SJCRH30 (cell line): ENCODE results near the gene ADGRB3. TPM values are rescaled to one million over a fixed set of nuclear protein-coding genes. Genes with fewer than 3 reads are reported as not detected.

Experiments used
- DNase-seq, 2 experiments: peaks; one replicate each; pipeline ENCODE4 v3.0.0-alpha.2; 2015 to 2020
- H3K27ac ChIP-seq: fragments of 250-450 bp; sonication (Bioruptor Pico); 2 replicates; pipeline ENCODE4 v1.5.1; 2020; ENCODE audit warnings: mild to moderate bottlenecking, moderate library complexity
- H3K27me3 ChIP-seq: fragments of 250-450 bp; sonication (Bioruptor Pico); 2 replicates; pipeline ENCODE4 v1.5.1; 2020; ENCODE audit warnings: mild to moderate bottlenecking, moderate library complexity
- H3K36me3 ChIP-seq: fragments of 250-450 bp; sonication (Bioruptor Pico); 2 replicates; pipeline ENCODE4 v1.5.1; 2020; ENCODE audit warnings: mild to moderate bottlenecking, moderate library complexity
- H3K4me1 ChIP-seq: fragments of 250-450 bp; sonication (Bioruptor Pico); 2 replicates; pipeline ENCODE4 v1.5.1; 2020; ENCODE audit warnings: mild to moderate bottlenecking, moderate library complexity
- H3K4me3 ChIP-seq: fragments of 250-450 bp; sonication (Bioruptor Pico); 2 replicates; pipeline ENCODE4 v1.5.1; 2020; ENCODE audit warnings: mild to moderate bottlenecking, moderate library complexity
- H3K9me3 ChIP-seq: fragments of 250-450 bp; sonication (Bioruptor Pico); replicated peaks from 2 replicates; pipeline ENCODE4 v1.5.1; 2020; ENCODE audit warnings: mild to moderate bottlenecking, moderate library complexity
- total RNA-seq: library from RNA; depleted of rRNA; stranded (reverse); fragments of >200 nt; shearing (Covaris generic); gene quantifications from 2 replicates; pipeline ENCODE4 v1.2.3, GENCODE V29; 2014

Gene ADGRB3
- total RNA-seq, 1 experiment from 2014 or later, result 8.7 TPM

- no peaks in the 10 kb centered on the region for H3K27me3 ChIP-seq
- no peak overlapping the region for H3K4me3 ChIP-seq
- no peaks in the 10 kb centered on the region for H3K36me3 ChIP-seq
- no peak overlapping the region for H3K27ac ChIP-seq
- no peak for DNase-seq
- H3K4me1 ChIP-seq, result no peaks in the 10 kb centered on the region
- no peaks in the 10 kb centered on the region for H3K9me3 ChIP-seq
Measured at GRCh38 chr6:68704485-68704884, 69.4 kb downstream of the ADGRB3 start.

- no peaks in the 10 kb centered on the region for H3K36me3 ChIP-seq
- DNase-seq, result no peak
- no peaks in the 10 kb centered on the region for H3K9me3 ChIP-seq
- no peak overlapping the region for H3K27ac ChIP-seq
- H3K27me3 ChIP-seq, result no peaks in the 10 kb centered on the region
- H3K4me1 ChIP-seq, result no peaks in the 10 kb centered on the region
- no peak overlapping the region for H3K4me3 ChIP-seq
Measured at GRCh38 chr6:68709091-68709490, 74.0 kb downstream of the ADGRB3 start.

- Histone ChIP-seq H3K4me3 (no peak overlapping the region), H3K9me3 (no peaks in the 10 kb centered on the region), H3K27ac (no peak overlapping the region), H3K36me3 (no peaks in the 10 kb centered on the region), H3K27me3 (no peaks in the 10 kb centered on the region), H3K4me1 (no peaks in the 10 kb centered on the region)
- no peak for DNase-seq
Measured at GRCh38 chr6:68709882-68710281, 74.8 kb downstream of the ADGRB3 start.

GRCh38 chr6:68710496-68710895 is 75.4 kb downstream of the ADGRB3 start:
- no peak for DNase-seq
- Histone ChIP-seq H3K4me1 (no peaks in the 10 kb centered on the region), H3K4me3 (no peak overlapping the region), H3K36me3 (no peaks in the 10 kb centered on the region), H3K27ac (no peak overlapping the region), H3K27me3 (no peaks in the 10 kb centered on the region), H3K9me3 (no peaks in the 10 kb centered on the region)

GRCh38 chr6:68710916-68711315 is 75.8 kb downstream of the ADGRB3 start:
- H3K4me1 ChIP-seq, result no peaks in the 10 kb centered on the region
- DNase-seq, result no peak
- H3K9me3 ChIP-seq, result no peaks in the 10 kb centered on the region
- no peak overlapping the region for H3K27ac ChIP-seq
- no peaks in the 10 kb centered on the region for H3K27me3 ChIP-seq
- H3K4me3 ChIP-seq, result no peak overlapping the region
- H3K36me3 ChIP-seq, result no peaks in the 10 kb centered on the region

GRCh38 chr6:68711386-68712000 is 76.4 kb downstream of the ADGRB3 start:
- H3K9me3 ChIP-seq, result no peaks in the 10 kb centered on the region
- H3K36me3 ChIP-seq, result no peaks in the 10 kb centered on the region
- H3K4me3 ChIP-seq, result no peak overlapping the region
- H3K27ac ChIP-seq, result no peak overlapping the region
- no peaks in the 10 kb centered on the region for H3K4me1 ChIP-seq
- H3K27me3 ChIP-seq, result no peaks in the 10 kb centered on the region
- no peak for DNase-seq

GRCh38 chr6:68716620-68717019 is 81.5 kb downstream of the ADGRB3 start:
- no peaks in the 10 kb centered on the region for H3K36me3 ChIP-seq
- H3K4me1 ChIP-seq, result no peaks in the 10 kb centered on the region
- H3K27me3 ChIP-seq, result no peaks in the 10 kb centered on the region
- H3K27ac ChIP-seq, result no peak overlapping the region
- no peak overlapping the region for H3K4me3 ChIP-seq
- no peak for DNase-seq
- no peaks in the 10 kb centered on the region for H3K9me3 ChIP-seq

GRCh38 chr6:68718385-68719073 is 83.4 kb downstream of the ADGRB3 start:
- H3K36me3 ChIP-seq, result no peaks in the 10 kb centered on the region
- H3K4me3 ChIP-seq, result no peak overlapping the region
- no peaks in the 10 kb centered on the region for H3K27me3 ChIP-seq
- H3K27ac ChIP-seq, result no peak overlapping the region
- no peaks in the 10 kb centered on the region for H3K4me1 ChIP-seq
- no peak for DNase-seq
- no peaks in the 10 kb centered on the region for H3K9me3 ChIP-seq

GRCh38 chr6:68719761-68720160 is 84.7 kb downstream of the ADGRB3 start:
- no peaks in the 10 kb centered on the region for H3K36me3 ChIP-seq
- peaks cover 3% of the 10 kb centered on the region; the same call in 1 of the 2 replicates for H3K4me1 ChIP-seq
- no peaks in the 10 kb centered on the region for H3K9me3 ChIP-seq
- H3K27me3 ChIP-seq, result no peaks in the 10 kb centered on the region
- H3K4me3 ChIP-seq, result no peak overlapping the region
- DNase-seq, result no peak
- H3K27ac ChIP-seq, result no peak overlapping the region

GRCh38 chr6:68722891-68723527 is 87.9 kb downstream of the ADGRB3 start:
- Histone ChIP-seq H3K36me3 (no peaks in the 10 kb centered on the region), H3K4me1 (peaks cover 13% of the 10 kb centered on the region), H3K27ac (no peak overlapping the region), H3K4me3 (no peak overlapping the region), H3K9me3 (no peaks in the 10 kb centered on the region), H3K27me3 (no peaks in the 10 kb centered on the region)
- no peak for DNase-seq

GRCh38 chr6:68724060-68724459 is 89.0 kb downstream of the ADGRB3 start:
- Histone ChIP-seq H3K27ac (no peak overlapping the region), H3K27me3 (no peaks in the 10 kb centered on the region), H3K4me1 (peaks cover 14% of the 10 kb centered on the region), H3K36me3 (no peaks in the 10 kb centered on the region), H3K9me3 (no peaks in the 10 kb centered on the region), H3K4me3 (no peak overlapping the region)
- DNase-seq, result no peak

- no peaks in the 10 kb centered on the region for H3K27me3 ChIP-seq
- H3K4me3 ChIP-seq, result no peak overlapping the region
- no peak for DNase-seq
- H3K36me3 ChIP-seq, result no peaks in the 10 kb centered on the region
- H3K4me1 ChIP-seq, result peaks cover 14% of the 10 kb centered on the region
- H3K9me3 ChIP-seq, result no peaks in the 10 kb centered on the region
- no peak overlapping the region for H3K27ac ChIP-seq
Measured at GRCh38 chr6:68726337-68726736, 91.3 kb downstream of the ADGRB3 start.

GRCh38 chr6:68726992-68727391 is 91.9 kb downstream of the ADGRB3 start:
- no peak for DNase-seq
- Histone ChIP-seq H3K4me1 (peaks cover 14% of the 10 kb centered on the region), H3K27me3 (no peaks in the 10 kb centered on the region), H3K36me3 (no peaks in the 10 kb centered on the region), H3K27ac (no peak overlapping the region), H3K4me3 (no peak overlapping the region), H3K9me3 (no peaks in the 10 kb centered on the region)

- no peak for DNase-seq
- Histone ChIP-seq H3K4me1 (peaks cover 14% of the 10 kb centered on the region), H3K36me3 (no peaks in the 10 kb centered on the region), H3K9me3 (no peaks in the 10 kb centered on the region), H3K27me3 (no peaks in the 10 kb centered on the region), H3K4me3 (no peak overlapping the region), H3K27ac (no peak overlapping the region)
Measured at GRCh38 chr6:68727699-68728098, 92.6 kb downstream of the ADGRB3 start.

GRCh38 chr6:68728159-68728979 is 93.3 kb downstream of the ADGRB3 start:
- H3K9me3 ChIP-seq, result no peaks in the 10 kb centered on the region
- no peak for DNase-seq
- no peak overlapping the region for H3K4me3 ChIP-seq
- peaks cover 14% of the 10 kb centered on the region for H3K4me1 ChIP-seq
- no peaks in the 10 kb centered on the region for H3K27me3 ChIP-seq
- no peaks in the 10 kb centered on the region for H3K36me3 ChIP-seq
- no peak overlapping the region for H3K27ac ChIP-seq
